GM19468 (cell line): Measurements from ENCODE around the gene MAPK13.
"Not testable (repeated sequence)": the region's sequence is repeated elsewhere in the genome, so short reads cannot be mapped to it uniquely, and the experiment has no call there.

Experiments used
- ATAC-seq: cut with Tn5 transposase; IDR thresholded peaks from one replicate; pipeline ENCODE4 v1.9.1; 2021; ENCODE audit warnings: mild to moderate bottlenecking, moderate library complexity, moderate number of reproducible peaks; ENCODE audit not compliant: unreplicated experiment; ENCODE audit errors: extremely low read depth

MAPK13 gene

GRCh38 chr6:36126553-36127458, 3.5 kb upstream of the MAPK13 start:
- no peak for ATAC-seq

- ATAC-seq = no peak
Observed at GRCh38 chr6:36127462-36128016, 2.8 kb upstream of the MAPK13 start.

- no peak for ATAC-seq
Observed at GRCh38 chr6:36128073-36128472, 2.2 kb upstream of the MAPK13 start.

- no peak for ATAC-seq
Observed at GRCh38 chr6:36128793-36129192, 1.5 kb upstream of the MAPK13 start.

- ATAC-seq = not testable (repeated sequence)
Observed at GRCh38 chr6:36129334-36129733, 979 bp upstream of the MAPK13 start.

GRCh38 chr6:36130667-36131510, 576 bp downstream of the MAPK13 start:
- ATAC-seq = no peak

GRCh38 chr6:36131511-36132245, 1.4 kb downstream of the MAPK13 start:
- ATAC-seq = peak; percentile 73

GRCh38 chr6:36132246-36132895, 2.1 kb downstream of the MAPK13 start:
- ATAC-seq = no peak

GRCh38 chr6:36133148-36133547, 2.8 kb downstream of the MAPK13 start:
- no peak for ATAC-seq

GRCh38 chr6:36133912-36134311, 3.6 kb downstream of the MAPK13 start:
- no peak for ATAC-seq

- ATAC-seq = no peak
Observed at GRCh38 chr6:36135053-36135731, 4.9 kb downstream of the MAPK13 start.

GRCh38 chr6:36136034-36136433, 5.7 kb downstream of the MAPK13 start:
- ATAC-seq = no peak

GRCh38 chr6:36136551-36136950, 6.2 kb downstream of the MAPK13 start:
- ATAC-seq = no peak

- ATAC-seq = no peak
Observed at GRCh38 chr6:36138667-36139066, 8.4 kb downstream of the MAPK13 start.

- ATAC-seq = no peak
Observed at GRCh38 chr6:36139431-36139830, 9.1 kb downstream of the MAPK13 start.

- no peak for ATAC-seq
Observed at GRCh38 chr6:36139991-36140710, 9.8 kb downstream of the MAPK13 start.

- ATAC-seq = no peak
Observed at GRCh38 chr6:36141091-36141490, 10.8 kb downstream of the MAPK13 start.

- no peak for ATAC-seq
Observed at GRCh38 chr6:36141961-36142360, 11.6 kb downstream of the MAPK13 start.
